ENCODE results near the gene ZDHHC20. TPM values are rescaled to one million over a fixed set of nuclear protein-coding genes. Genes with fewer than 3 reads are reported as not detected.

Gene ZDHHC20
- total RNA-seq, 1 donor from 2014 or later = 64.0 TPM

Other genes starting within 250 kb of the ZDHHC20 start
- gene MICU2, start 144.9 kb upstream of the ZDHHC20 start, total RNA-seq = 26.7 to 28.5 TPM (median 27.4 TPM) in 3 replicates
- 0.90 to 1.1 TPM (median 1.0 TPM) in 3 replicates for gene FGF9, start 211.8 kb upstream of the ZDHHC20 start, total RNA-seq